GM12891 (cell line): ENCODE data around the gene CAMTA1.
"Not testable (repeated sequence)": the region's sequence is repeated elsewhere in the genome, so short reads cannot be mapped to it uniquely, and the experiment has no call there.

Experiments
- DNase-seq: peaks from one replicate; pipeline ENCODE4 v3.0.0; 2011; ENCODE audit warnings: low spot score; ENCODE audit not compliant: insufficient read length
- FAIRE-seq: peaks from 2 replicates; lab custom pipeline; 2011; peaks lifted over from hg19 to GRCh38; lab: Jason Lieb, UNC
- PAX5 ChIP-seq: IDR thresholded peaks from 2 replicates; pipeline ENCODE4 v1.6.1; 2011; ENCODE audit warnings: low read length, moderate library complexity, mild to moderate bottlenecking; ENCODE audit not compliant: insufficient read depth, severe bottlenecking
- POLR2A ChIP-seq: IDR thresholded peaks from 2 replicates; pipeline ENCODE4 v1.6.1; 2011; ENCODE audit warnings: low read depth, low read length, control low read depth
- POLR2AphosphoS5 ChIP-seq: IDR thresholded peaks from 2 replicates; pipeline ENCODE4 v1.6.1; 2011; ENCODE audit warnings: low read depth, low read length, control low read depth
- POU2F2 ChIP-seq: IDR thresholded peaks from 2 replicates; pipeline ENCODE4 v1.6.1; 2011; ENCODE audit warnings: low read depth, mild to moderate bottlenecking, control low read depth, low read length, moderate library complexity
- SPI1 ChIP-seq: IDR thresholded peaks from 2 replicates; pipeline ENCODE4 v1.6.1; 2011; ENCODE audit warnings: low read depth, low read length, control low read depth
- TAF1 ChIP-seq: IDR thresholded peaks from 2 replicates; pipeline ENCODE4 v1.6.1; 2011; ENCODE audit warnings: low read depth, low read length, control low read depth

CAMTA1 gene

GRCh38 chr1:7594714-7595295 is 809.6 kb downstream of the CAMTA1 start:
- FAIRE-seq = no peak
- no peak for DNase-seq
- no peak for TF ChIP-seq TAF1
- no peak for TF ChIP-seq POLR2AphosphoS5
- no peak for TF ChIP-seq PAX5
- TF ChIP-seq SPI1 = no peak
- TF ChIP-seq POU2F2 = no peak

GRCh38 chr1:7595336-7595735 is 810.1 kb downstream of the CAMTA1 start:
- TF ChIP-seq PAX5 (no peak), POLR2AphosphoS5 (no peak), POLR2A (no peak)
- DNase-seq (no peak), FAIRE-seq (no peak)

GRCh38 chr1:7596126-7596965 is 811.1 kb downstream of the CAMTA1 start:
- DNase-seq (no peak), FAIRE-seq (no peak)
- TF ChIP-seq PAX5 = no peak
- no peak for TF ChIP-seq SPI1
- no peak for TF ChIP-seq POU2F2
- no peak for TF ChIP-seq POLR2AphosphoS5
- no peak for TF ChIP-seq POLR2A
- no peak for TF ChIP-seq TAF1

GRCh38 chr1:7598058-7598457 is 812.8 kb downstream of the CAMTA1 start:
- FAIRE-seq, DNase-seq: not testable (repeated sequence)

GRCh38 chr1:7604906-7605305 is 819.7 kb downstream of the CAMTA1 start:
- FAIRE-seq, DNase-seq: not testable (repeated sequence)

GRCh38 chr1:7606096-7606495 is 820.8 kb downstream of the CAMTA1 start:
- TF ChIP-seq POLR2A (no peak), TAF1 (no peak), POLR2AphosphoS5 (no peak), POU2F2 (no peak), PAX5 (no peak), SPI1 (no peak)
- FAIRE-seq = no peak

GRCh38 chr1:7607097-7607496 is 821.8 kb downstream of the CAMTA1 start:
- FAIRE-seq (no peak), DNase-seq (no peak)
- no peak for TF ChIP-seq TAF1
- no peak for TF ChIP-seq POLR2A
- TF ChIP-seq POLR2AphosphoS5 = no peak
- no peak for TF ChIP-seq POU2F2
- no peak for TF ChIP-seq SPI1
- no peak for TF ChIP-seq PAX5

More at GRCh38 chr1:7606096-7606495, 820.8 kb downstream of the CAMTA1 start:
- DNase-seq = no peak

GRCh38 chr1:7608628-7609305 is 823.5 kb downstream of the CAMTA1 start:
- no peak for FAIRE-seq
- TF ChIP-seq TAF1 (no peak), POU2F2 (no peak)

GRCh38 chr1:7609311-7609994 is 824.2 kb downstream of the CAMTA1 start:
- DNase-seq (no peak), FAIRE-seq (no peak)
- TF ChIP-seq POU2F2 (no peak), PAX5 (no peak), POLR2AphosphoS5 (no peak), TAF1 (no peak), POLR2A (no peak), SPI1 (no peak)

More at GRCh38 chr1:7608628-7609305, 823.5 kb downstream of the CAMTA1 start:
- no peak for DNase-seq

- no peak for TF ChIP-seq PAX5
Observed at GRCh38 chr1:7610106-7610731, 825.0 kb downstream of the CAMTA1 start.

More at GRCh38 chr1:7610106-7610731, 825.0 kb downstream of the CAMTA1 start:
- DNase-seq (no peak), FAIRE-seq (no peak)
